HFF-Myc (cell line): ENCODE results near the gene ACOT7.

Source experiments
- DNase-seq: peaks from one replicate; pipeline ENCODE4 v3.0.0-alpha.2; 2011; ENCODE audit warnings: low read depth; ENCODE audit errors: extremely low read depth
- H3K4me3 ChIP-seq: replicated peaks from 2 replicates; pipeline ENCODE4 v1.5.1; 2011; ENCODE audit warnings: low read depth, mild to moderate bottlenecking, control low read depth, low read length
- TF ChIP-seq, protein P1 (sequence below): IDR thresholded peaks from 2 replicates; pipeline ENCODE4 v1.5.1; 2012; ENCODE audit warnings: mild to moderate bottlenecking, low read depth, low read length, control low read depth; ENCODE audit errors: missing control alignments

ACOT7 gene

GRCh38 chr1:6245086-6245868 is 148.3 kb downstream of the ACOT7 start:
- H3K4me3 ChIP-seq, result peak overlapping the region; percentile 14
- TF ChIP-seq, protein P1, sequence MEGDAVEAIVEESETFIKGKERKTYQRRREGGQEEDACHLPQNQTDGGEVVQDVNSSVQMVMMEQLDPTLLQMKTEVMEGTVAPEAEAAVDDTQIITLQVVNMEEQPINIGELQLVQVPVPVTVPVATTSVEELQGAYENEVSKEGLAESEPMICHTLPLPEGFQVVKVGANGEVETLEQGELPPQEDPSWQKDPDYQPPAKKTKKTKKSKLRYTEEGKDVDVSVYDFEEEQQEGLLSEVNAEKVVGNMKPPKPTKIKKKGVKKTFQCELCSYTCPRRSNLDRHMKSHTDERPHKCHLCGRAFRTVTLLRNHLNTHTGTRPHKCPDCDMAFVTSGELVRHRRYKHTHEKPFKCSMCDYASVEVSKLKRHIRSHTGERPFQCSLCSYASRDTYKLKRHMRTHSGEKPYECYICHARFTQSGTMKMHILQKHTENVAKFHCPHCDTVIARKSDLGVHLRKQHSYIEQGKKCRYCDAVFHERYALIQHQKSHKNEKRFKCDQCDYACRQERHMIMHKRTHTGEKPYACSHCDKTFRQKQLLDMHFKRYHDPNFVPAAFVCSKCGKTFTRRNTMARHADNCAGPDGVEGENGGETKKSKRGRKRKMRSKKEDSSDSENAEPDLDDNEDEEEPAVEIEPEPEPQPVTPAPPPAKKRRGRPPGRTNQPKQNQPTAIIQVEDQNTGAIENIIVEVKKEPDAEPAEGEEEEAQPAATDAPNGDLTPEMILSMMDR, result peak; percentile 83
- no peak for DNase-seq

GRCh38 chr1:6244401-6245049 is 149.0 kb downstream of the ACOT7 start:
- TF ChIP-seq, protein P1, result no peak
- DNase-seq, result no peak
- H3K4me3 ChIP-seq, result no peak overlapping the region

GRCh38 chr1:6243993-6244392 is 149.6 kb downstream of the ACOT7 start, which contains the start of gene HES3:
HES3 (plus strand) TSS chr1:6244179; CDS start chr1:6244366, 187 bp downstream.
- no peak for DNase-seq
- H3K4me3 ChIP-seq, result no peak within 1 kb of the TSS

DNA sequence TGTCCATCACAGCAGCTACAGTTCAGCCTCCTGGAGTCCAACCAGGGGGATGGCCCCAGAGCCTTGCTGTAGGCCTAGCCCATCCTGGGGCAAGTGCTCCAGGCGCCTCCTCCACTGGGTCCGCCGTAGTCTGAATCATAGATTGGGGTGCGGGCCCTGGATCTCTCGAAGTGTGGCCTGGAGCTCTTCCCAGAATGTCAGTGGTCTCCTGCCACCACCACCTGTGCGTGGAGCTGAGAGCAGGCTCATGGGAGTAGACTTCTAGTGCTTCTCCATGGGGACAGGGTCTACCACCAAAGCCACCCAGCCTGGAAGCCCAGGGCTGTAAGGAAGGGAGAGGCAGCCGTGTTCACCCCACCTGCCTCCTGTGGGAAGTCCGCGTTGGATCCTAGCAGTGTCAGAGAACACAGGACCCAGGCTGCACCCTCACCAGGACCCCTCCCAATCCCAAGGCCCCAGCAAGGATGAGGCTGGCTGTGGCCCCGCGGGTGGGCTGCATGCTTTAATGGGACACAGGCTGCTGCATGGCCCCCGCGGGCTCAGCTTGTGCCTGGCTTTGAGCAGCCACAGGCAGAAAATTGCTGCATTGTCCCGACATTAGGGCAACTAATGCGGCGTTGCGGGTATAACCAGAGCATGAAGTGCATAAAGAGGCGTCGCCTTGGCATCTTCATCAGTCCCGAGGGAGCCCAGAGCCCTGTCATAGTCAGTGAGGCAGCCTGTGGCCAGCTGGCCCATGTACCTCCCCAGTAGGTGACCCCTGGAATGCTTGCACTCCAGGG is 150.3 kb downstream of the ACOT7 start:
- no peak overlapping the region for H3K4me3 ChIP-seq
- DNase-seq, result no peak
- TF ChIP-seq, protein P1, result no peak

More at GRCh38 chr1:6243993-6244392, 149.6 kb downstream of the ACOT7 start, which contains the start of gene HES3:
- TF ChIP-seq, protein P1, result no peak

DNA sequence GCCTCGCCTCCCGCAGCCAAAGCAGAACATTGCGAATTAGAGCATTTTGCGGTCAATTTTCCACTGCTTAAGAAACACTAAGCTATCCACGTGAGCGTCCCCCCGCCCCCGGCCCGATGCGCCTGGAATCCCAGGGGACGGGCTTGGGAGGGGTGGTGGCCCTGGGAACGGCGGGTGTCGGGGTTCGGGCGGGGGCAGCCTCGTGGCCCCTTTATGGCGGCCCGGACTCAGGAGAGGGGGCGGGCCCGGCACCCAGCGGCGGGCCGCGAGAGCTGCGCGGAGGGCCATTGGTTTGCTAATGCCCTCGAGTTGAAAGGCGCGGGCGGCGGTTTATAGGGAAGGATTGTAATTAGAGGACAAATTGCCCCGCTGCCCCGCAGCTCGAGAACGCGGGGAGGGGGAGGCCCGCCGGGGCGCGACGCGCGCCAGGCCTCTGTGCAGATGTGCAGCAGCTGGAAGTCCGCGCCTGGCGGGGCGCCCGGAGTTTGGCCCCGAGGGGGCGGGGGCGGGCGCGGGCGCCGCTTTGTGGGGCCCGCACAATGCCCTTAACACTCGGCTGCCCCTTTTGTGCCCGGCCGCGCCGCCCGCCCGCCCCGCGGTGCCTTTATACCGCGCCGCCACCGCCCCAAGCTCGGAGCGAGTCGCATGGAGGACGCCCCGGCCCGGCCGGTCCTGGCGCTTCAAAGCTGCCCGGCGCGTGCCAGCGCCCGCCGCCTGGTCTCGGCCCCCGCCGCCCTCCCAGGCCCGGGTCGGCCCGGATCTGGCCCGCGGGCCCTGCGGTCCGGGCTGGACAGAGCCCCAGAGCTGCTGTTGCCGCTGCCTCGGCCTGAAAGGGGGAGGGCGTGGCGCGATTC is 151.5 kb downstream of the ACOT7 start:
- H3K4me3 ChIP-seq, result 0 out of 2 replicates have a peak overlapping the region, but pooled peaks have one; percentile 4
- TF ChIP-seq, protein P1, result no peak
- no peak for DNase-seq
